Posterior vena cava (tissue), 2 donors: ENCODE results near the gene GBP2. TPM values are rescaled to one million over a fixed set of nuclear protein-coding genes. Genes with fewer than 3 reads are reported as not detected.
"Not testable (repeated sequence)": the region's sequence is repeated elsewhere in the genome, so short reads cannot be mapped to it uniquely, and the experiment has no call there.

Experiments used
- DNase-seq: peaks from one replicate; pipeline ENCODE4 v3.0.0-alpha.2; 2020; ENCODE audit warnings: low spot score
- intact Hi-C, 2 donors: fragments of 100-400 bp; cut with DNase I; formaldehyde crosslinking; loops; one replicate each; pipeline versions ENCODE4 v1.14.1 to v1.14.2; 2022 to 2023
- total RNA-seq, 2 donors: library from RNA; stranded (reverse); fragmentation: NEBNext Ultra II Directional; extraction: Animal tissue kit (Norgen Biotek cat#: 25700); gene quantifications; one replicate each; pipeline ENCODE4 v1.2.1, GENCODE V29; 2021
- donor health status: DM: yes; HTN: yes; CAD: no.
- donor health status: DM: yes; HTN: yes; CAD: no.

The GBP2 gene
- total RNA-seq, 2 donors from 2014 or later = 58.3 to 71.9 TPM

DNA sequence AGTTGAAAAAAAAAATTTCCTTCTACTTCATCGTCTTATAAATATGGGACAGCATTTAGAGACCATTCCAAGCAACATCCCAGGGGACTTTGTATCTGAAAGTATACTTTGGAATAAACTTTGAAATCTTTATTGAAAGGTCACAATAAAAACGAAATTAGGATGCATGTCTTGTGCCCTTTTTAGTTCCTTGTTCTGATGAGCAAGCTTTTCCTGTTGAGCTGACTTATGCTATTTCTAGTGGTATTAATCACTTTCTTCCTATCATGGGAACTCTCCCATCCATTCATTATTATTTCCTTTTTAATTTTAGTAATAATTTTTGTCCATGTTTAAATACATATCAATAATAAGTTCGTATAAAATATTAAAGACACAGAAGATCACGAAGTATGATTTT is 4.0 kb upstream of the GBP2 start:
- DNase-seq = no peak
- intact Hi-C loops = no loop called here

DNA sequence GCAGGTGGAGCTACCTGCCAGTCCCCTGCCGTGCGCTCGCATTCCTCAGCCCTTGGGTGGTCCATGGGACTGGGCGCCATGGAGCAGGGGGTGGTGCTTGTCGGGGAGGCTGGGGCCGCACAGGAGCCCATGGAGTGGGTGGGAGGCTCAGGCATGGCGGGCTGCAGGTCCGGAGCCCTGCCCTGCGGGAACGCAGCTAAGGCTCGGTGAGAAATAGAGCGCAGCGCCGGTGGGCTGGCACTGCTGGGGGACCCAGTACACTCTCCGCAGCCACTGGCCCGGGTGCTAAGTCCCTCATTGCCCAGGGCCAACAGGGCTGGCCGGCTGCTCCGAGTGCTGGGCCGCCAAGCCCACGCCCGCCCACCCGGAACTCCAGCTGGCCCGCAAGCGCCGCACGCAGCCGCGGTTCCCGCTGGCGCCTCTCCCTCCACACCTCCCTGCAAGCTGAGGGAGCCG is 2.1 kb upstream of the GBP2 start:
- intact Hi-C loops = not testable (repeated sequence)

DNA sequence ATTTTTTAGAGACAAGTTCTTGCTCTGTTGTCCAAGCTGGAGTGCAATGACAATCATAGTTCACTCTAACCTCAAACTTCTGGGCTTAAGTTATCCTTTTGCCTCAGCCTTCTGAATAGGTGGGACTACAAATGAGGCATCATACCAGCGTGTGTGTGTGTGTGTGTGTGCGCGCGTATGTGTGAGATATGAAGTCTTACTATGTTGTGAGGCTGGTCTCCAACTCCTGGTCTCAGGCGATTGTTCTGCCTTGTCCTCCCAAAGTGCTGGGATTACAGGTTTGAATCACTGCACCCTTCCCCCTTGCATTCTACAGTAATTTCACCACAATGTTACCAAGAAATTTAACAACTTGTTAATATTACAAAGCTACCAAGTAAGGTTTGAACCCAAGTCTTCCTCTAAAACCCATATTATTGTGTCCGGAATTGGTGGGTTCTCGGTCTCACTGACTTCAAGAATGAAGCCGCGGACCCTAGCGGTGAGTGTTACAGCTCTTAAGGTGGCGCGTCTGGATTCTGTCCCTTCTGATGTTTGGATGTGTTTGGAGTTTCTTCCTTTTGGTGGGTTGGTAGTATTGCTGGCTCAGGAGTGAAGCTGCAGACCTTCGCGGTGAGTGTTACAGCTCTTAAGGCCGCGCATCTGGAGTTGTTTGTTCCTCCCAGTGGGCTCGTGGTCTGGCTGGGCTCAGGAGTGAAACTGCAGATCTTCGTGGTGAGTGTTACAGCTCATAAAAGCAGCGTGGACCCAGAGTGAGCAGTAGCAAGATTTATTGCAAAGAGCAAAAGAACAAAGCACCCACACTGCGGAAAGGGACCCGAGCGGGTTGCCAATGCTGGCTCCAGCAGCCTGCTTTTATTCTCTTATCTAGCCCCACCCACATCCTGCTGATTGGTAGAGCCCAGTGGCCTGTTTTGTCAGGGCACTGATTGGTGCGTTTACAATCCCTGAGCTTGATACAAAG is 970 bp upstream of the GBP2 start:
- peak; percentile 73 for DNase-seq
- intact Hi-C loops = not testable (repeated sequence)

More for the DNA sequence above, 2.1 kb upstream of the GBP2 start:
- DNase-seq = peak; percentile 80

DNA sequence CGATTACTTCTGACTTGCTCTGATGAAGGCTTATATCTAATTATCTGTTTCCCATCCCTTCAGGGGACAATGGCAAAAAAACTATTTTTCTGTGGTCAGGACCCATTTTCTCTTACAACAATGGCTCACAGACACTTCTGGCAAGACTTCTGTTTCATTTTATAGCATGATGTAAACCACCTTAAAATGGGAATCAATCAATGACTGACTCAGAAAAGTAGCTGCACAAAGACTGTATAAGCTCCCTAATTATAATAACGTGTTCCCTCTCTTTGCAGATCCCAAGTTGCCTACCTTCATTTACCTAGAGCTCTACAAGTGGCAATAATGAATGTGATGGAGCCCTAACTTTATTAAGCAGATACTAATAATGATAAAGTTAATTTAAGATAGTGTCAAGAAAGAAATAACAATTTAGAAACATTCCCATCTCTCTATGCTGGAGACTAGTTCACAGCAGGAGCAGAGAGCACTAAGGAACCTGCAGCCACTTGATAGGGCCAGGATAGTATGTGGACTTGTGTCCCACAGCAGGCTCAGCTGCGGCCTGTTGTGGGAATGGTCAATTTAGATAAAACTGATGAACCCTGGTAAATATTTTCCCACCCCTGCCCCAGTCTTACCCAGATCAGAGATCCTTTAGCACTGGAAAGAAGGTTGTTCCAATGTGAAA is 538 bp downstream of the GBP2 start:
- intact Hi-C loops = no loop called here
- DNase-seq = no peak

DNA sequence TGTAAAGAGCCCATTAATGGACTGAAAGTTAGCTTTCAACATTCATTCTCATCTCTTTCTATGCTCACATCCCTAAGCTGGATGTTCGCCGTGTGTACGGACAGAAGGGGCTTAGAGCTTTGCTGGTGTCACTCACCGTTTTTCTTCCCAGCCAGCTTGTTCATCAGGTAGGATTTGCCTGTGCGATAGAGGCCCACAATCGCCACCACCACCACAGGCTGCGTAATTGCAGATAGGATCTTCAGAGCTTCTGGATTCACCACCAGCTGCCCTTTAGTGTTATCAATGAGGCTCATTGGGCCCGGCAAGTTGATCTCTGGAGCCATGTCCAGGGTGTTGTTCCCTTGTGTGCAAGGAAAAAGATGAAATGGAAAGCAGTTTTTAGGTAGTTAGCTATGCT is 4.3 kb downstream of the GBP2 start:
- no peak for DNase-seq
- intact Hi-C loops = no loop called here

DNA sequence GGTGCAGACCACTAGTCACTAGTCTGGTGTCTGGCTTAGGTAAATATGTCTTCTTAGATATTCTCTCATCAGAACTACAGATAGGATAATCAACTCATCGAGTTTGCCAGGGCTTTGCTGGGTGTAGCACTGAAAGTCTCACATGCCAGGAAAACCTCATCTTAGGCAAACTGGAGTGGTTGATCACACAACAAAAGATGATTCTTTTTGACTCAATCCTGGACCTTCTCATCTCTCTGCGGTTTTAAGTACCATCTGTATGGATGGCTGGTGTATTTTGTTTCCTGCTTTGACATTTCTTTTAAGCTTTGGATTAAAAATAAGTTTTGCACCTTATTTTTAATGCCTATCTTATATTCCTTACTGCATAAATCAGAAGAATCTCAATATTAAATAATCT is 11.3 kb downstream of the GBP2 start:
- DNase-seq = no peak
- intact Hi-C loops = no loop called here

DNA sequence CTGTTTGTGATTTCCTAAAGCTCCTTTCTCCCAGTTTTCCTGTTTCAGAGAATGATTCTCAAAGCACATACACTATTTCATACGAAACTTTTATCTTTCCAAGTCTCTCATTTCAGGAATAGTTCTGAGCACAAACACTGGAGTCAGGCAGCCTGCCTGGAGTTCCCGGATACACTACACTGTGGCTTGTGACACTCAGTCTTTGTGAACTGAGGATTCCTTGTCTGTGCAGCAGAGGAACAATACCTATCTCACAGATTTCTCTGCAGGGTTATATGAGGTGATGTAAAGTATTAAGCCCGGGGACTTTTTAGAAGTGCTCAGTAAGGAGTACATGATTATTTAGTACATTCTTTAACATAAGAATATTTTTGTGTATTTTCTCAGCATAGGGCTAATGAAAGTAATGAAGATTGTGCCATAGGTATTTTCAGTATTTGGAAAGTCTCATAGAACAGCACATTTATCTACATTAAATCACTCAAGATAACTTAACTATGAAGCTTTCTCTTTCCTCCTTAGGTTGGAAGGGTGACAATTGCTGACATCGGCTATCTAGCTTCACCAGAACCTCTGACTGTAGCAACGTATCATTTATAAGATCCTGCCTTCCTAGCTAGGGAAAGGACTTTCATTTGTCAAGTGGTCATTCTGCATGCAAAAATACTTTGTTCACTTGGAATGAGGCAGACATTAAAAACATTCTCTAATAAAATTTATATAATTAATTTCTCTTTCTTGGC is 12.9 kb downstream of the GBP2 start:
- DNase-seq = no peak
- intact Hi-C loops = no loop called here

DNA sequence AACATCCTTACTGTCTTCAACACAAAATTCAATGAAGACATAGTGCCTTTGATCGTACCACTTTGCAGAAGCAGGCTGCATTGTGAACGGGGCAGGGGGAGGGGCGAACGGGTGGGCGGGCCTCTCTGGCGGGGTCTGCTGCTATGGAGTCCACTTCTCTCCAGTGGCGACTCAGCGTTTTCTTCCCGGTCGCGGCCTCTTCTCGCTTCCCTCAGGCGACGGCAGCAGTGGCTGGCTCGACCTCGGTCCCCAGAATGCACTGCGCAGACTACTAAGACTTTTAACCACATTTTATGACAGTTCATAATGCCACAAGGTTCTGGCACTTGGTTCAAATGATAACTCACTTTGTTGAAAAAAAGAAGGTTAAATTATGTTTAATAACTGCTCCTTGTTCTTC is 21.2 kb downstream of the GBP2 start:
- intact Hi-C loops = no loop called here
- DNase-seq = peak; percentile 74

DNA sequence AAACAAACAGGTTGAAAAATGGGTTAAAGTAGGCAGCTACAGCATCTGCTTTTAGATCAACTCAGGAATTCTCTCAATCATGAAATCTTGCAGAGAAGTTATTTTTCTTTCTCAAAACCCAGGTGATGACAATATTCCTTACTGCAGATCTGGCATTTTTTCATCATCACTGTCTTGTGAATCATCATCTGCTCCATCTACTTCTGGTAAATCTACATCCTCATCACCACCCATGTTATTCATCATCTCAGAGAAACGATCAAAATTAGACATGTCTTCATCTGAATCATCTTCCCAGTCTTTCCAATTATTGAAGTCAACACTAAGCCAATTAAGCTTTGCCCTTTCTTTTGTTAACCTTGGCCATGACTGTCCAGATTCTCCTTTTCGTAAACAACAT is 21.8 kb downstream of the GBP2 start:
- intact Hi-C loops = no loop called here
- DNase-seq = no peak

DNA sequence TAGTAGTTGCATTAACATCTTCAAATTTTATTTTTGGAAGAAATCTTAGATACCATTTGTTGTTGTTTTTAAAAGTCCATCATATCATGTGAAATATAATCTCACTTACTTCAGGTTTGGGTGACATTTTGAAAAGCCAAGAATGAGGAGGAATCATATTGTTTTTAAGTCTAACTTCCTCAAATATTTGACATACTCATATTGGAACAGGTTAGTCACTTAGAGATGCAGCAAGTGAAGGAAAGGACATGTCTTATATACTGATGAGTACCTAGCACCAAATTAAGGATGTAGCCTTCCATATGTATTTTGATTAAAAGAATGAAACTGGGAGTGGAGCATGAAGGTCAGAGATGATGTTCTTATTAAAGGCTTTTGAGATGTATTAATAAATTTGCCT is 23.9 kb downstream of the GBP2 start:
- intact Hi-C loops = no loop called here
- no peak for DNase-seq

DNA sequence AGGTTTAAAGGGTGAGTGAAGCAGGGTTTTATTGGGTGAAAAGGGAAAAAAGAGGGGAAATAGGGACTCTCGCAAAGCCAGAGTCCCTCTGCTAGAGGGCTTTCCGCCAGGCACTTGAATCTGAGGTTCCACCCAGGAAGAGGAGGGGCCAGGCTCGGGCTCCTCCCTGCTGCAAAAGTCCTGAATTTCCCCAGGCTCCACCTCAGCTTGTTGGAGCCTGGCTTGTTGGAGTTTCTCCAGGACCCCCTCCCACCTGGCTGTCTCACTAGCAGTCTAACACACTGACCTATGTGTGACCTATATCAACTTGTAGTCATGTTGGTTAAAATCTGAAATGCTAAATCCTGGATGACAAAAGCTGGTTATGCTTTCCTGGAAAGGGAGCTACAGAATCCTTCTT is 25.5 kb downstream of the GBP2 start:
- DNase-seq = no peak
- intact Hi-C loops = no loop called here

DNA sequence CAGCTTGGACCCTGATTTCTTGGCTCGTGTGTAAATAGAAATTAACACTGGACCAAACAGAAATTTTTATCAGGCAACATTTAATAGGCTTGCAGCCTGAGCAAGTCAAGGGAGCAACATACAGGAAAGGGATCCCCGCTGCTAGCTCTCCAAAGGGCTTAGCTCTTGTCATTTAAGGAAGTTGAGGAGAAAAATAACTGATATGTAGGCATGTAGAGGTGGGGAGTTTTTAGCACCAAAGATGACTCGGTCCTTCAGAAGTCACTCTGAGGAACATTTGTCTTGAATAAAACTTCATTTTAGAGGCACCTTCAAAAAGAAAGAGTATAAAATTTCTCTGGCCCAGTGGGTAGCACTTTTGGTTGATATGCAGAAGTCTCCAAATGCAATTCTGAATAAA is 27.1 kb downstream of the GBP2 start:
- intact Hi-C loops = no loop called here
- no peak for DNase-seq

DNA sequence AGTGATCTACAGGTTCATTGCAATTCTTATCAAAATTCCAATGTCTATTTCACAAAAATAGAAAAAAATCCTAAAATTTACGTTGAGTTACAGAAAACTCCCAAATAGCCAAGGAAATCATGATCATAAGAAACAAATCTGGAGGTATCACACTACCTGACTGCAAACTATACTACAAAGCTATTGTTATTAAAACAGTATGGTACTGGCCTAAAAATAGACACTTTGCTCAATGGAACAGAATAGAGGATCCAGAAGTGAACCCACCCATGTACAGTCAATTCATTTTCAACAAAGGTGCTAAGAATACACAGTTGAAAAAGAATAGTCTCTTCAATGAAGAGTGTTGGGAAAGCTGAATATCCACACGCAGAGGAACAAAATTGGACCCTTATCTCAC is 30.2 kb downstream of the GBP2 start:
- intact Hi-C loops = no loop called here

DNA sequence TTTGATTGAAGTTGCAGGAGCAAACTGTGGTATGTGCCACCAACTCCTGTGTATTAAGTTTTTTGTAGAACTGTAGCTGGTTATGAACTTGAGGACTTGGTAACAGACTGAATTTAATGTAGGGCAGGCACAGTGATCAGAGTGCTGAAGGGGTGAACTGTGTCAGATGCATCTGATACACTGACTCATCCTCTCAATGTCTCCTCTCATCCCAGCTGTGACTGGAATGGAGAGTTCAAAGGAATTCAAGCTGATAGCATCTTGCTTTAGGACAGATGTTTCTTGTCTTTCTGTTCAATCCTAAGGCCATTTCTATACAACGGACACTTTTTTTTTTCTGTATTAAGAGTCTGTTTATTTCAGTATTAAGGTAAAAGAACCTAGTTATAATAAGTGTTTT is 36.0 kb downstream of the GBP2 start:
- intact Hi-C loops = loop anchor here (2.0 to 5.0 kb wide), 2 partner anchors 47 to 267 kb away; no protein-coding TSS in a partner anchor
- no peak for DNase-seq

More for the DNA sequence above, 30.2 kb downstream of the GBP2 start:
- DNase-seq = no peak

DNA sequence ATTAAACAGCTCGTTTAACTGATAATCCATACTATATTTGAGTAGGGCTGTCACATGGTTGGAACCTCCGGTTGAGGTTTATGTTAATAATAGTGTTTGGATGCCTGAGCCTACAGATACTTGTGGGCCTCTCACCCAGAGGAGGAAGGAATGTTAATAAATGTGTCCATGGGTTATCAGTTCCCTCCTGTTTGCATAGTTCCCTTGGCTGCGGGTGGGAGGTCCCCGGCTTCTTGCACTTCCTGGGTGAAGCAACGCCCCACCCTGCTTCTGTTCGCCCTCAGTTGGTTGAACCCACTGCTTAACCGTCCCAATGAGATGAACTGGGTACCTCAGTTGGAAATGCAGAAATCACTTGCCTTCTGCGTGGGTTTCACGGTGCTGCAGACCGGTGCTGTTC is 37.3 kb downstream of the GBP2 start:
- intact Hi-C loops = loop anchor here in 1 of 2 donors (5.0 kb wide), 1 partner anchor 269 kb away; no protein-coding TSS in a partner anchor
- DNase-seq = no peak

DNA sequence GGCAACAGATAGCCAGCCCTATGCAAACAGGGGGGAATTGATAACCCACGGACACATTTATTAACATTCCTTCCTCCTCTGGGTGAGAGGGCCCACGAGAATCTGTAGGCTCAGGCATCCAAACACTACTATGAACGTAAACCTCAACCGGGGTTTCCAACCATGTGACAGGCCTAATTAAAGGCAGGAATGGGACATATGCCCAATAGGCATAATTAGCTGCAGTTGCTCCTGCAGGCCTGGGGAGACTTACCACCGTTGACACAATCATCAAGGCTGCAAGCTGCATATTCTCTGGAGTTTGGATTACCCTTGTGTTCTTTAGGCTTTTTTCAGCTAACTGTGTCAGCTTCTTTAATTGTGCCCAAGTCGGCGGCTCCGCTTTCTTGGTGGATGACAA is 38.7 kb downstream of the GBP2 start:
- no peak for DNase-seq
- intact Hi-C loops = loop anchor here in 1 of 2 donors (5.0 kb wide), 1 partner anchor 270 kb away; no protein-coding TSS in a partner anchor

DNA sequence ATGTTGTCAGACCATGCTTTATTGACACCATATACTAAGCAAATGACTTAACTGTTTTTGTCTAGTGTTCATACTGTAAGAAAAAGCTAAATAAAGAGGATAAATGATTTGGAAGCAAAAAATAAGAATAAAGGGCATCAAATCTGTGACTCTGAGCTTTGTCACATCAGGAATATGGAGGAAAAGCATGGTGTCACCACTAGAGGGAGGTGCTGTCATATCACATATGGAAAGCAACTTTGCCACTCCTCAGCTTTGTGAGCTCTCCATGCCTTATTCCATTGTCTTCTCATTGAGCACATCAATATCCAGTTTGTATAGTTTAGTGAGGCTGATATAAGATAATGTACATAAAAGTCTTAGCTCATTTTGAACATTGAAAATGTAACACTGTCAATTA is 40.1 kb downstream of the GBP2 start:
- no peak for DNase-seq
- intact Hi-C loops = loop anchor here in 1 of 2 donors (5.0 kb wide), 1 partner anchor 272 kb away; no protein-coding TSS in a partner anchor

DNA sequence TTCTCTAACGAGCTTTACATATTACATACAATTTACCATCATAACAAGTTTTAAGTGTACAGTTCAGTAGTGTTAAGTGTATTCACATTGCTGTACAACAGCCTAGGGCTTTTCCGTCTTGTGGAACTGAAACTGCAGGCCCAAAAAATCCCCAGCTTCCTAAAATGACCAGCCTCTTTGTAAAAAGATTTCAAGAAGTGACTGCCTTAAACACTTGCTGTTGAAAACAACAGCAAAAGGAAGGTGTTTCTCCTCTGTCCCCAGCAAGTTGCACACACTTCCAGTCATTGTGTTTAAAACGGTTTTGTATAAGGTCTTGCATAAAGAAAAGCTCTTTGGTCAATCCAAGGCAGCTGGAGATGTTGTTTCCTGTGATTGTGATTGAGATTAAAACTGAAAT is 44.9 kb downstream of the GBP2 start:
- no peak for DNase-seq
- intact Hi-C loops = no loop called here

DNA sequence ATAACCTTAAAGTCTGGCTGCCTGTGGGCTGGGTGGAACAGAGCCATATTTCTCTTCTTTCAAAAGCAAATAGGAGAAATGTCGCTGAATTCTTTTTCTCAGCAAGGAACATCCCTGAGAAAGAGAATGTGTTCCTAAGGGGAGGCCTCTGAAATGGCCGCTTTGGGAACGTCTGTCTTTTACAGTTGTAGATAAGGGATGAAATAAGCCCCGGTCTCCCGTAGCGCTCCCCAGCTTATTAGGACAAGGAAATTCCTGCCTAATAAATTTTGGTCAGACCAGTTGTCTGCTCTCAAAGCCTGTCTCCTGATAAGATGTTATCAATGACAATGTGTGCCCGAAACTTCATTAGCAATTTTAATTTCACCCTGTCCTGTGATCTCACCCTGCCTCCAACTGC is 45.8 kb downstream of the GBP2 start:
- DNase-seq, intact Hi-C loops: not testable (repeated sequence)
